GM21717 (cell line): ENCODE data around the gene SEMA3A.
"Not testable (repeated sequence)": the region's sequence is repeated elsewhere in the genome, so short reads cannot be mapped to it uniquely, and the experiment has no call there.

Experiments
- ATAC-seq: cut with Tn5 transposase; IDR thresholded peaks from one replicate; pipeline ENCODE4 v1.9.1; 2021; ENCODE audit warnings: mild to moderate bottlenecking, moderate library complexity; ENCODE audit not compliant: unreplicated experiment

The SEMA3A gene

GRCh38 chr7:84069999-84070500, 124.5 kb downstream of the SEMA3A start:
- no peak for ATAC-seq

GRCh38 chr7:84069033-84069432, 125.6 kb downstream of the SEMA3A start:
- no peak for ATAC-seq

GRCh38 chr7:84062489-84062901, 132.1 kb downstream of the SEMA3A start:
- ATAC-seq, result not testable (repeated sequence)

GRCh38 chr7:84060760-84061261, 133.8 kb downstream of the SEMA3A start:
- no peak for ATAC-seq

GRCh38 chr7:84060000-84060399, 134.6 kb downstream of the SEMA3A start:
- ATAC-seq, result no peak

- no peak for ATAC-seq
These were observed 136.1 kb downstream of the SEMA3A start for GRCh38 chr7:84058311-84059076.

- no peak for ATAC-seq
These were observed 137.0 kb downstream of the SEMA3A start for GRCh38 chr7:84057576-84057975.

- ATAC-seq, result no peak
These were observed 138.5 kb downstream of the SEMA3A start for GRCh38 chr7:84055904-84056605.

GRCh38 chr7:84055199-84055598, 139.4 kb downstream of the SEMA3A start:
- not testable (repeated sequence) for ATAC-seq

GRCh38 chr7:84049071-84049836, 145.3 kb downstream of the SEMA3A start:
- ATAC-seq, result no peak

GRCh38 chr7:84047085-84047484, 147.5 kb downstream of the SEMA3A start:
- no peak for ATAC-seq

- no peak for ATAC-seq
These were observed 149.8 kb downstream of the SEMA3A start for GRCh38 chr7:84044834-84045233.

- no peak for ATAC-seq
These were observed 150.9 kb downstream of the SEMA3A start for GRCh38 chr7:84043661-84044191.

GRCh38 chr7:84042110-84042539, 152.5 kb downstream of the SEMA3A start:
- no peak for ATAC-seq

GRCh38 chr7:84041649-84042048, 152.9 kb downstream of the SEMA3A start:
- no peak for ATAC-seq

GRCh38 chr7:84040355-84040754, 154.2 kb downstream of the SEMA3A start:
- ATAC-seq, result no peak

- no peak for ATAC-seq
These were observed 155.2 kb downstream of the SEMA3A start for GRCh38 chr7:84039432-84039831.

GRCh38 chr7:84027678-84028077, 166.9 kb downstream of the SEMA3A start:
- no peak for ATAC-seq

- no peak for ATAC-seq
These were observed 169.2 kb downstream of the SEMA3A start for GRCh38 chr7:84025332-84025927.

- no peak for ATAC-seq
These were observed 171.8 kb downstream of the SEMA3A start for GRCh38 chr7:84022684-84023308.
